Measurements from ENCODE around the gene PGAP6. TPM values are rescaled to one million over a fixed set of nuclear protein-coding genes. Genes with fewer than 3 reads are reported as not detected.
A peak's percentile ranks its signal among the peaks of the same experiment; 100 is the strongest.

PGAP6 gene
- total and polyA plus RNA-seq, 9 of the 15 experiments (the other 6 are each of a cell fraction or from before 2014, with no cell fraction given), result 0.45 to 50.2 (median 39.3) TPM

- DNase-seq (ENCODE audit: extremely low read depth in 1 of 4, low spot score in 3 of 4), result no peak
- no peak for FAIRE-seq
- ChIA-PET POLR2A (interaction anchor here (0.7 to 3.0 kb wide), 6 partner anchors 8 to 211 kb away, joined by 3 to 22 read pairs (median 4); no protein-coding TSS in a partner anchor), CTCF (ENCODE audit: low intra/inter-chr PET ratio) (no interaction called here)
- intact Hi-C loops (cut with micrococcal nuclease) (no loop called here), in situ Hi-C loops (cut with MboI) (no loop called here)
- H2AFZ ChIP-seq (ENCODE audit: low read depth, low read length), result no peak overlapping the region
- H3K27me3 ChIP-seq (ENCODE audit: control insufficient read depth in 2 of 2, insufficient read depth in 2 of 2, low read length in 2 of 2), result no peaks in the 10 kb centered on the region
- 0 out of 2 replicates have a peak, but pooled peaks cover 1% of the 10 kb centered on the region for H3K9me3 ChIP-seq (replicated peaks; ENCODE audit: control insufficient read depth, insufficient read depth, low read depth, low read length)
- H3K9ac ChIP-seq (ENCODE audit: insufficient read depth in 1 of 2, low read depth in 2 of 2, low read length in 2 of 2), result no peak overlapping the region; a peak in 2 of 4 replicates
- no peak for ATAC-seq
- peak overlapping the region; percentile 33; the same call in 1 of the 3 replicates for H3K27ac ChIP-seq (ENCODE audit: extremely low read depth, low read depth, low read length)
- H3K36me3 ChIP-seq (ENCODE audit: control insufficient read depth, insufficient read depth, low read length), result peaks cover 12% of the 10 kb centered on the region; the same call in 2 of the 3 replicates
- no peak overlapping the region for H3K4me2 ChIP-seq (ENCODE audit: insufficient read depth, low read length)
- peaks cover 97% of the 10 kb centered on the region for H3K79me2 ChIP-seq (ENCODE audit: control insufficient read depth, insufficient read depth, low read length)
- 78% methylated on average over 7 of the region's 10 CpGs for WGBS (ENCODE audit: insufficient coverage, low coverage, missing lambda C conversion rate)
- H3K4me1 ChIP-seq (replicated peaks in 1 of 2; ENCODE audit: control insufficient read depth in 2 of 2, insufficient read depth in 2 of 2, low read length in 2 of 2), result peaks cover 36 to 51% of the 10 kb centered on the region in 2 experiments
- no TSS peak for BruUV-seq (replicated peaks)
- no peak overlapping the region for H3K4me3 ChIP-seq
- H3K9me1 ChIP-seq (ENCODE audit: control insufficient read depth, insufficient read depth, low read length), result peaks cover 5% of the 10 kb centered on the region
- peaks cover 35% of the 10 kb centered on the region for H4K20me1 ChIP-seq (replicated peaks; ENCODE audit: control insufficient read depth, insufficient read depth, low read length)
- TF ChIP-seq CHD1 (IDR thresholded peaks at IDR 0.05; ENCODE audit: low read length) (no peak), ATF6 (CRISPR knock-in tag; IDR thresholded peaks at IDR 0.05) (no peak), CTCFL (IDR thresholded peaks at IDR 0.05; ENCODE audit: borderline replicate concordance, insufficient read depth, low read depth, low read length, poor library complexity, severe bottlenecking) (no peak), MYC (IDR thresholded peaks at IDR 0.05; ENCODE audit: low read depth, low read length) (no peak), MYC (CRISPR knock-in tag; IDR thresholded peaks at IDR 0.05; ENCODE audit: borderline replicate concordance, low read depth) (no peak), RBBP5 (IDR thresholded peaks at IDR 0.05; ENCODE audit: borderline replicate concordance, insufficient read depth, low read length, poor library complexity, severe bottlenecking) (no peak)
Measured at GRCh38 chr16:337437-337836, 44.3 kb downstream of the PGAP6 start.

All from K562 (cell line).